ENCODE measurements around the gene WNT6. TPM values are rescaled to one million over a fixed set of nuclear protein-coding genes. Genes with fewer than 3 reads are reported as not detected.

Gene WNT6
- total and polyA plus RNA-seq, 12 donors: 0.06 to 2.2 (median 0.67) TPM; not detected in 2

DNA sequence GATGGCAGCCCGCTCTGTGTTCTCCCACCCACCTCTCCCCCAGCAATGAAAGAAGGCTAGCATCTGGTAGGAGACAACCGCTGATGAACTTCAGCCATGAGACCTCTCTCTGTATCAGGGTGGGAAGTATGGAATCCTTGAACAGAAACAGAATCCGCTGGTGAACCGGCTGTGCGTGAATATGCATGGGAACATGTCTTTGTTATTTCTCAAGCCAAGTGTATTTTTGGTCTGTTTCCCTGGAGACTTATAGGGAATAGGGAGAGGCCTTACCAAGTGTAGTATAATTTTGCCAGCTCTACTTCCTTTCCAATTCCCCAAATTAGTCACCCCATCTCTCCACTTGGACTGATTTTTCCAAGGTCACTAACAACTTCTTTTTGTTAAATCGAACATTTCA is 51.1 kb downstream of the WNT6 start:
- no peak for DNase-seq
- H3K4me1 ChIP-seq (replicated peaks in 1 of 2): peaks cover 6% of the 10 kb centered on the region in 2 donors
- no peak for TF ChIP-seq POLR2A (IDR thresholded peaks at IDR 0.05)
- TF ChIP-seq, protein P1, sequence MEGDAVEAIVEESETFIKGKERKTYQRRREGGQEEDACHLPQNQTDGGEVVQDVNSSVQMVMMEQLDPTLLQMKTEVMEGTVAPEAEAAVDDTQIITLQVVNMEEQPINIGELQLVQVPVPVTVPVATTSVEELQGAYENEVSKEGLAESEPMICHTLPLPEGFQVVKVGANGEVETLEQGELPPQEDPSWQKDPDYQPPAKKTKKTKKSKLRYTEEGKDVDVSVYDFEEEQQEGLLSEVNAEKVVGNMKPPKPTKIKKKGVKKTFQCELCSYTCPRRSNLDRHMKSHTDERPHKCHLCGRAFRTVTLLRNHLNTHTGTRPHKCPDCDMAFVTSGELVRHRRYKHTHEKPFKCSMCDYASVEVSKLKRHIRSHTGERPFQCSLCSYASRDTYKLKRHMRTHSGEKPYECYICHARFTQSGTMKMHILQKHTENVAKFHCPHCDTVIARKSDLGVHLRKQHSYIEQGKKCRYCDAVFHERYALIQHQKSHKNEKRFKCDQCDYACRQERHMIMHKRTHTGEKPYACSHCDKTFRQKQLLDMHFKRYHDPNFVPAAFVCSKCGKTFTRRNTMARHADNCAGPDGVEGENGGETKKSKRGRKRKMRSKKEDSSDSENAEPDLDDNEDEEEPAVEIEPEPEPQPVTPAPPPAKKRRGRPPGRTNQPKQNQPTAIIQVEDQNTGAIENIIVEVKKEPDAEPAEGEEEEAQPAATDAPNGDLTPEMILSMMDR (IDR thresholded peaks at IDR 0.05): no peak
- H3K4me3 ChIP-seq: no peak overlapping the region
- intact Hi-C loops (cut with DNase I): no loop called here
- no peaks in the 10 kb centered on the region for H3K9me3 ChIP-seq (replicated peaks in 1 of 3)
- H3K27me3 ChIP-seq: no peaks in the 10 kb centered on the region
- H3K36me3 ChIP-seq (replicated peaks in 1 of 2): no peaks in the 10 kb centered on the region
- WGBS, 4 donors: 80 to 91% (median 84%) methylated on average over 6 of the region's 6 CpGs
- H3K27ac ChIP-seq: no peak overlapping the region

DNA sequence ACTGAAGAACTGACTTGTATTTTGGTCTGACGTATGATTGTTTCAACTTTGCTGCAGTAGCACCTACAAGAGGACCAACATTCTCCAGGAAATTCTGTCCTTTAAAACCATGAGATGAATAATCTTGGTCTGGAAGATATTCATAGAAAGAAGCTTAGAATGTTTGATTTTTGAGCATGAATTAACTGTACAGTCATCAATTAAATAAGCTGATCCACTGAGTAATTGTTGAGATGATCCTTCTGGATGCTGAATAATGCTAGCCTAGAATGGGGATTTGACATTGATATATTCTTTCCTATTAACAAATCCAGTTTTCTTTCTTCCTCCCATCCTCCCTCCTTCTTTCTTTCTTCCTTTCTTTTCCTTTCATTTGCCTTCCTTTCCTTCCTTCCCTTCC is 60.9 kb downstream of the WNT6 start:
- H3K27ac ChIP-seq: no peak overlapping the region
- no peaks in the 10 kb centered on the region for H3K27me3 ChIP-seq
- no peaks in the 10 kb centered on the region for H3K9me3 ChIP-seq (replicated peaks in 1 of 3)
- H3K4me1 ChIP-seq (replicated peaks in 1 of 2): no peaks in the 10 kb centered on the region
- H3K36me3 ChIP-seq (replicated peaks in 1 of 2): no peaks in the 10 kb centered on the region
- H3K4me3 ChIP-seq: no peak overlapping the region
- intact Hi-C loops (cut with DNase I): no loop called here
- TF ChIP-seq, protein P1 (IDR thresholded peaks at IDR 0.05): no peak
- TF ChIP-seq POLR2A (IDR thresholded peaks at IDR 0.05): no peak
- DNase-seq: no peak
- 81 to 86% (median 82%) methylated on average over 1 of the region's 1 CpG for WGBS, 4 donors

Small RNAs within 50 kb of the gene (microRNA-seq; reads per million reads assigned to microRNA genes)
- 0 reads per million in 3 donors for gene MIR9500

Small RNAs within 50 kb of the gene (small RNA-seq; reads per million reads assigned to genes)
- 0 reads per million in 2 donors for gene RNU6-642P

Other genes starting within 250 kb of the WNT6 start
- gene ZNF142, start 200.2 kb upstream of the WNT6 start, total RNA-seq: 10 to 100 TPM in 8 of 9 donors, 1 to 10 TPM in 1; 6.5 to 24.6 (median 20.6) TPM
- 10 to 100 TPM in 1 of 3 donors, 1 to 10 TPM in 2; 8.6 to 21.0 (median 9.5) TPM for gene ZNF142, start 200.2 kb upstream of the WNT6 start, polyA plus RNA-seq
- 10 to 100 TPM; 16.1 to 54.6 (median 41.4) TPM for gene BCS1L, start 200.1 kb upstream of the WNT6 start, total RNA-seq
- 10 to 100 TPM; 39.2 to 97.9 (median 84.2) TPM for gene BCS1L, start 200.1 kb upstream of the WNT6 start, polyA plus RNA-seq
- gene RNF25, start 187.8 kb upstream of the WNT6 start, total RNA-seq: 10 to 100 TPM; 19.7 to 45.6 (median 24.7) TPM
- gene RNF25, start 187.8 kb upstream of the WNT6 start, polyA plus RNA-seq: 10 to 100 TPM; 49.1 to 70.4 (median 58.4) TPM
- 10 to 100 TPM; 12.4 to 89.0 (median 36.0) TPM for gene STK36, start 187.7 kb upstream of the WNT6 start, total RNA-seq
- gene STK36, start 187.7 kb upstream of the WNT6 start, polyA plus RNA-seq: 100 to 1,000 TPM in 2 of 3 donors, 10 to 100 TPM in 1; 14.6 to 112 (median 109) TPM
- 10 to 100 TPM; 10.6 to 51.4 (median 20.5) TPM for gene TTLL4, start 149.0 kb upstream of the WNT6 start, total RNA-seq
- 10 to 100 TPM; 22.5 to 65.4 (median 36.8) TPM for gene TTLL4, start 149.0 kb upstream of the WNT6 start, polyA plus RNA-seq
- gene CYP27A1, start 77.7 kb upstream of the WNT6 start, total RNA-seq: 100 to 1,000 TPM in 4 of 9 donors, 10 to 100 TPM in 5; 30.9 to 124 (median 96.1) TPM
- gene CYP27A1, start 77.7 kb upstream of the WNT6 start, polyA plus RNA-seq: 10 to 100 TPM; 29.1 to 75.5 (median 45.8) TPM
- gene PRKAG3, start 28.0 kb upstream of the WNT6 start, total RNA-seq: under 1 TPM in 1 of 9 donors, not detected in 8; 0.20 TPM
- gene PRKAG3, start 28.0 kb upstream of the WNT6 start, polyA plus RNA-seq: not detected
- gene WNT10A, start 21.0 kb downstream of the WNT6 start, total RNA-seq: under 1 TPM in 2 of 9 donors, not detected in 7; 0.14 to 0.43 TPM
- under 1 TPM in 2 of 3 donors, not detected in 1; 0.07 to 0.24 TPM for gene WNT10A, start 21.0 kb downstream of the WNT6 start, polyA plus RNA-seq
- 1 to 10 TPM in 3 of 9 donors, under 1 TPM in 3, not detected in 3; 0.13 to 8.7 (median 1.1) TPM for gene CDK5R2, start 99.9 kb downstream of the WNT6 start, total RNA-seq
- gene CDK5R2, start 99.9 kb downstream of the WNT6 start, polyA plus RNA-seq: 10 to 100 TPM in 1 of 3 donors, 1 to 10 TPM in 2; 1.7 to 10.4 (median 5.0) TPM
- 1 to 10 TPM in 3 of 9 donors, under 1 TPM in 2, not detected in 4; 0.22 to 7.2 (median 1.2) TPM for gene FEV, start 125.4 kb downstream of the WNT6 start, total RNA-seq
- gene FEV, start 125.4 kb downstream of the WNT6 start, polyA plus RNA-seq: 10 to 100 TPM in 1 of 3 donors, 1 to 10 TPM in 2; 3.5 to 16.5 (median 5.3) TPM
- 1 to 10 TPM in 3 of 9 donors, under 1 TPM in 2, not detected in 4; 0.39 to 6.8 (median 2.1) TPM for gene CRYBA2, start 133.6 kb downstream of the WNT6 start, total RNA-seq
- 10 to 100 TPM in 1 of 3 donors, 1 to 10 TPM in 2; 1.6 to 26.6 (median 7.2) TPM for gene CRYBA2, start 133.6 kb downstream of the WNT6 start, polyA plus RNA-seq
- under 1 TPM in 2 of 9 donors, not detected in 7; 0.04 to 0.06 TPM for gene CFAP65, start 181.7 kb downstream of the WNT6 start, total RNA-seq
- under 1 TPM; 0.05 to 0.16 (median 0.10) TPM for gene CFAP65, start 181.7 kb downstream of the WNT6 start, polyA plus RNA-seq
- under 1 TPM in 1 of 9 donors, not detected in 8; 0.11 TPM for gene IHH, start 201.1 kb downstream of the WNT6 start, total RNA-seq
- gene IHH, start 201.1 kb downstream of the WNT6 start, polyA plus RNA-seq: under 1 TPM in 1 of 3 donors, not detected in 2; 0.17 TPM